Activated CD8-positive, alpha-beta T cell treated with anti-CD3 and anti-CD28 coated beads for 36 hours (primary cell): ENCODE results near the gene B4GALT4. TPM values are rescaled to one million over a fixed set of nuclear protein-coding genes. Genes with fewer than 3 reads are reported as not detected.

Experiments
- ATAC-seq: fragments of 200-7000 bp; cut with Tn5 transposase; one replicate; pipeline ENCODE4 v1.10.0; 2021; ENCODE audit warnings: mild to moderate bottlenecking, moderate library complexity
- CTCF ChIA-PET: fragments of 350-600 bp; sonication (Branson Sonifier 250); formaldehyde crosslinking; loops from one replicate; lab custom pipeline; 2021; ENCODE audit warnings: antibody characterized with exemption; lab: Charles Lee
- POLR2A ChIA-PET: fragments of 350-600 bp; sonication (Branson Sonifier 250); formaldehyde crosslinking; loops from one replicate; lab custom pipeline; 2021; ENCODE audit warnings: antibody characterized with exemption; lab: Charles Lee
- DNase-seq: peaks from one replicate; pipeline ENCODE4 v3.0.0-alpha.2; 2020
- H3K27ac Mint-ChIP-seq: one replicate; pipeline ENCODE4 v1.8.0; 2021; ENCODE audit warnings: mild to moderate bottlenecking, mixed read lengths
- H3K27me3 Mint-ChIP-seq: one replicate; pipeline ENCODE4 v1.8.0; 2021; ENCODE audit warnings: mixed read lengths
- H3K36me3 Mint-ChIP-seq: one replicate; pipeline ENCODE4 v1.8.0; 2021; ENCODE audit warnings: low read depth, mixed read lengths
- H3K4me1 Mint-ChIP-seq: one replicate; pipeline ENCODE4 v1.8.0; 2021; ENCODE audit warnings: low read depth, mixed read lengths
- H3K4me3 Mint-ChIP-seq: one replicate; pipeline ENCODE4 v1.8.0; 2021; ENCODE audit warnings: mild to moderate bottlenecking, moderate library complexity, mixed read lengths
- H3K9me3 Mint-ChIP-seq: one replicate; pipeline ENCODE4 v1.8.0; 2021; ENCODE audit warnings: mixed read lengths
- CTCF ChIP-seq: fragments of 200-600 bp; IDR thresholded peaks from one replicate; pipeline ENCODE4 v1.8.0; 2022; ENCODE audit warnings: antibody characterized with exemption, mild to moderate bottlenecking
- intact Hi-C: fragments of 100-400 bp; cut with micrococcal nuclease; formaldehyde crosslinking; loops from one replicate; pipeline ENCODE4 v1.10.0; 2022
- total RNA-seq, 2 experiments: library from RNA; stranded (reverse); gene quantifications; one replicate each; pipeline ENCODE4 v1.2.3, GENCODE V29; 2021

The B4GALT4 gene
- total RNA-seq, 2 experiments from 2014 or later = 13.3 to 15.2 TPM

GRCh38 chr3:119187266-119187665 is 53.4 kb downstream of the B4GALT4 start:
- ChIA-PET POLR2A (no interaction called here), CTCF (no interaction called here)
- H3K4me1 Mint-ChIP-seq = no peaks in the 10 kb centered on the region
- no peak for ATAC-seq
- no peak for DNase-seq
- no peak for TF ChIP-seq CTCF
- H3K27me3 Mint-ChIP-seq = no peaks in the 10 kb centered on the region
- no peak overlapping the region for H3K27ac Mint-ChIP-seq
- intact Hi-C loops = no loop called here
- H3K9me3 Mint-ChIP-seq = no peaks in the 10 kb centered on the region
- H3K4me3 Mint-ChIP-seq = no peak overlapping the region
- no peaks in the 10 kb centered on the region for H3K36me3 Mint-ChIP-seq

- Mint-ChIP-seq H3K27ac (no peak overlapping the region), H3K4me3 (no peak overlapping the region), H3K36me3 (no peaks in the 10 kb centered on the region), H3K4me1 (no peaks in the 10 kb centered on the region), H3K9me3 (no peaks in the 10 kb centered on the region), H3K27me3 (peaks cover 4% of the 10 kb centered on the region)
- ATAC-seq (peak; percentile 45), DNase-seq (no peak)
- intact Hi-C loops = no loop called here
- CTCF ChIA-PET = no interaction called here
- no peak for TF ChIP-seq CTCF
- POLR2A ChIA-PET = no interaction called here
These were observed 55.7 kb downstream of the B4GALT4 start for GRCh38 chr3:119184796-119185570.

- H3K27ac Mint-ChIP-seq = no peak overlapping the region
- ChIA-PET POLR2A (interaction anchor here (1.3 kb wide), 1 partner anchor 9 kb away, joined by 3 read pairs; no protein-coding TSS in a partner anchor), CTCF (no interaction called here)
- H3K4me3 Mint-ChIP-seq = no peak overlapping the region
- no peak for DNase-seq
- intact Hi-C loops = no loop called here
- H3K27me3 Mint-ChIP-seq = peaks cover 4% of the 10 kb centered on the region
- no peaks in the 10 kb centered on the region for H3K36me3 Mint-ChIP-seq
- TF ChIP-seq CTCF = no peak
- no peaks in the 10 kb centered on the region for H3K4me1 Mint-ChIP-seq
- ATAC-seq = peak; percentile 17
- no peaks in the 10 kb centered on the region for H3K9me3 Mint-ChIP-seq
These were observed 56.6 kb downstream of the B4GALT4 start for GRCh38 chr3:119184111-119184510.

- H3K9me3 Mint-ChIP-seq = no peaks in the 10 kb centered on the region
- no peak for DNase-seq
- intact Hi-C loops = no loop called here
- no peak for ATAC-seq
- TF ChIP-seq CTCF = no peak
- no peak overlapping the region for H3K4me3 Mint-ChIP-seq
- no peaks in the 10 kb centered on the region for H3K36me3 Mint-ChIP-seq
- no peaks in the 10 kb centered on the region for H3K4me1 Mint-ChIP-seq
- no peak overlapping the region for H3K27ac Mint-ChIP-seq
- ChIA-PET POLR2A (no interaction called here), CTCF (no interaction called here)
- H3K27me3 Mint-ChIP-seq = peaks cover 7% of the 10 kb centered on the region
These were observed 58.9 kb downstream of the B4GALT4 start for GRCh38 chr3:119181765-119182164.

GRCh38 chr3:119177321-119177720 is 63.4 kb downstream of the B4GALT4 start:
- POLR2A ChIA-PET = no interaction called here
- intact Hi-C loops = no loop called here
- no peak for TF ChIP-seq CTCF
- H3K4me1 Mint-ChIP-seq = no peaks in the 10 kb centered on the region
- H3K4me3 Mint-ChIP-seq = no peak overlapping the region
- no peak overlapping the region for H3K27ac Mint-ChIP-seq
- no peak for ATAC-seq
- no peaks in the 10 kb centered on the region for H3K36me3 Mint-ChIP-seq
- CTCF ChIA-PET = no interaction called here
- peaks cover 15% of the 10 kb centered on the region for H3K27me3 Mint-ChIP-seq
- DNase-seq = no peak
- no peaks in the 10 kb centered on the region for H3K9me3 Mint-ChIP-seq
